ENCODE results near the gene EFNB2. TPM values are rescaled to one million over a fixed set of nuclear protein-coding genes. Genes with fewer than 3 reads are reported as not detected.

The EFNB2 gene
- total RNA-seq, 4 donors from 2014 or later, result 17.1 to 45.4 (median 28.3) TPM

DNA sequence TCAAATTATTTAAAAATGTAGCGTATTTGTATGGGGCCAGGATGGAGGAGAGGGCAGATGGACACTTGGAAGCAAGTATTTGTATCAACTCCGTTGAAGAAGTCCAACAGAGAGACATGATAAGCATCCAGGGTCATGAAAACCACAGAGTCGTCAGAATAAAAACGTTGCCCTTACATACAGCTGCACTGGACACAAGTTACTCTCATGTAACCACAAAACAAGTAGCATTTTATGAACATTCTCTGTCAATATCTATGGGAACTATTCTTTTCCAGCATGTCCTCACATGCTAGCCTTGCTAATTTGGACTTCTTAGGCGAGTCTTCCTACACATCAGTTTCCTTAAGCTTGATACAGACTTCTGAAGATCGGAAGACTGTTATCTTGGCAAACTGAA, 35.0 kb downstream of the EFNB2 start:
- peaks cover 14% of the 10 kb centered on the region for H3K4me1 ChIP-seq
- no peaks in the 10 kb centered on the region for H3K9me3 ChIP-seq
- H3K4me3 ChIP-seq, result no peak overlapping the region
- WGBS, result 83% methylated on average over 6 of the region's 6 CpGs
- no peaks in the 10 kb centered on the region for H3K27me3 ChIP-seq
- H3K27ac ChIP-seq, result no peak overlapping the region
- DNase-seq (ENCODE audit: low spot score in 2 of 2), result no peak
- no peak for TF ChIP-seq EP300 (IDR thresholded peaks at IDR 0.05)
- TF ChIP-seq, protein P1, sequence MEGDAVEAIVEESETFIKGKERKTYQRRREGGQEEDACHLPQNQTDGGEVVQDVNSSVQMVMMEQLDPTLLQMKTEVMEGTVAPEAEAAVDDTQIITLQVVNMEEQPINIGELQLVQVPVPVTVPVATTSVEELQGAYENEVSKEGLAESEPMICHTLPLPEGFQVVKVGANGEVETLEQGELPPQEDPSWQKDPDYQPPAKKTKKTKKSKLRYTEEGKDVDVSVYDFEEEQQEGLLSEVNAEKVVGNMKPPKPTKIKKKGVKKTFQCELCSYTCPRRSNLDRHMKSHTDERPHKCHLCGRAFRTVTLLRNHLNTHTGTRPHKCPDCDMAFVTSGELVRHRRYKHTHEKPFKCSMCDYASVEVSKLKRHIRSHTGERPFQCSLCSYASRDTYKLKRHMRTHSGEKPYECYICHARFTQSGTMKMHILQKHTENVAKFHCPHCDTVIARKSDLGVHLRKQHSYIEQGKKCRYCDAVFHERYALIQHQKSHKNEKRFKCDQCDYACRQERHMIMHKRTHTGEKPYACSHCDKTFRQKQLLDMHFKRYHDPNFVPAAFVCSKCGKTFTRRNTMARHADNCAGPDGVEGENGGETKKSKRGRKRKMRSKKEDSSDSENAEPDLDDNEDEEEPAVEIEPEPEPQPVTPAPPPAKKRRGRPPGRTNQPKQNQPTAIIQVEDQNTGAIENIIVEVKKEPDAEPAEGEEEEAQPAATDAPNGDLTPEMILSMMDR (IDR thresholded peaks at IDR 0.05), result no peak
- H3K36me3 ChIP-seq, result no peaks in the 10 kb centered on the region

DNA sequence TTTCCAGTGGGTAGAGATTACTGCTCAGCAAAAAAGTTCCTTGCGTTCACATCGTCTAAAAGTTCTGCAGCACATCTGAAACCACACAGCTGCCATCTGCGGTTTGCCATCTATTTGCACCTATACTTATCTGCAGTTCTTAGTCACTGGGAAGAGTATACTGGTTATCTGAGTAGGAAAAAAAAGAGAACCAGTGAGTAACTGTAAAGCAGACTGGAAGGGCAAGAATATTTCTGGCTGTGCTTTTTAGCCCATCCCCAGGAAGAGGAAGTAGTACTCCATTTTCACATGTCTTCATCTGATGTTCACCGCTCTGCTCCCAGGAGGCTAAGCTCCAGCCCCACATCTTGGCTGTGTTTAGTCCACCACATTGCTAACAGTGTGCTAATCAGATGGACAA, 35.6 kb downstream of the EFNB2 start:
- DNase-seq (ENCODE audit: low spot score in 2 of 2), result no peak
- Histone ChIP-seq H3K4me3 (no peak overlapping the region), H3K27ac (no peak overlapping the region), H3K4me1 (peaks cover 14% of the 10 kb centered on the region), H3K36me3 (no peaks in the 10 kb centered on the region), H3K9me3 (no peaks in the 10 kb centered on the region), H3K27me3 (no peaks in the 10 kb centered on the region)
- TF ChIP-seq POLR2AphosphoS5 (IDR thresholded peaks at IDR 0.05) (no peak), EP300 (IDR thresholded peaks at IDR 0.05) (no peak), POLR2A (IDR thresholded peaks at IDR 0.05) (no peak)
- TF ChIP-seq, protein P1 (IDR thresholded peaks at IDR 0.05), result no peak
- WGBS, result 60% methylated on average over 4 of the region's 4 CpGs

DNA sequence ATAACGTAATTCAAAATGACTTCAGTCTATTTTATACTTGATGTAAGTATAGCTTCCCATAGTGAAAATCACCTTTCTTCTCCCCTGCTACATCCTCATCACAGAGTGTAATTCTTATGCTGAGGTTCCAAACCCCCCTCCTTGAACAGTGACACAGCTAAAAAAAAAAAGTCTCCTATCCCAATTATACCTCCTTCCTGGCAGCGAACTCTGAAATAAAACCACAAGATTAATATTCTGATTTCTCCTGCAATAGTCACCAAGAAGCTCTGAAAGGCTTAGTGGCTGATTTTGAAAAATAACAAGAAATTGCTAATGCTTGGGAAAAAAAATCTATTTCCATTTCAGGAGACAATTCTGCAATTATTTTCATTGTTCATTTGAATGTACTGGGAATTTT, 36.3 kb downstream of the EFNB2 start:
- Histone ChIP-seq H3K36me3 (peaks cover 6% of the 10 kb centered on the region), H3K4me1 (peaks cover 14% of the 10 kb centered on the region), H3K9me3 (no peaks in the 10 kb centered on the region), H3K4me3 (no peak overlapping the region), H3K27me3 (no peaks in the 10 kb centered on the region), H3K27ac (no peak overlapping the region)
- DNase-seq (ENCODE audit: low spot score in 2 of 2), result no peak
- 81% methylated on average over 2 of the region's 2 CpGs for WGBS
- no peak for TF ChIP-seq EP300 (IDR thresholded peaks at IDR 0.05)
- TF ChIP-seq POLR2A (IDR thresholded peaks at IDR 0.05), result no peak

DNA sequence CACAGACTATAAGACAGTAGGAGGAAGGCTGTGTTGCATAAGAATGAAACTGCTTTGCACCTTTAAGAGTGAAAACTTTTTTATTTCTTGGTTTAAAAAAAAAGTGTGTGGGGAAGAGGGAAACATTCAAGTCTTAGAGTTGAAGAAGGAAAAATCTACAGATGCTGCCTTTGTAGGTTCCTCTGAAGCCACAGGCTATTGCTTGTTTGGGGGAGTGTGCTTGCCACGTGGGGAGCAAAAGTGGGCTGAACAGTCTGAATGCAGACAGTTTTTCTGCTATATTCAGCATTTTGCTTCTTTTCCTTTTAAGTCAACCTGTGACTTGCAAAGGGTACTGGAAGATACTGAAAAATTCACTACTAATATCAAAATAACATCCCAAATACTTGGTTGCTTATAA, 36.9 kb downstream of the EFNB2 start:
- no peak overlapping the region for H3K27ac ChIP-seq
- TF ChIP-seq, protein P1 (IDR thresholded peaks at IDR 0.05), result no peak
- TF ChIP-seq POLR2AphosphoS5 (IDR thresholded peaks at IDR 0.05) (no peak), EP300 (IDR thresholded peaks at IDR 0.05) (no peak), POLR2A (IDR thresholded peaks at IDR 0.05) (no peak)
- no peaks in the 10 kb centered on the region for H3K27me3 ChIP-seq
- peaks cover 12% of the 10 kb centered on the region for H3K36me3 ChIP-seq
- H3K4me3 ChIP-seq, result no peak overlapping the region
- no peaks in the 10 kb centered on the region for H3K9me3 ChIP-seq
- DNase-seq (ENCODE audit: low spot score in 2 of 2), result no peak
- H3K4me1 ChIP-seq, result peaks cover 14% of the 10 kb centered on the region
- WGBS, result 34% methylated on average over 1 of the region's 1 CpG

DNA sequence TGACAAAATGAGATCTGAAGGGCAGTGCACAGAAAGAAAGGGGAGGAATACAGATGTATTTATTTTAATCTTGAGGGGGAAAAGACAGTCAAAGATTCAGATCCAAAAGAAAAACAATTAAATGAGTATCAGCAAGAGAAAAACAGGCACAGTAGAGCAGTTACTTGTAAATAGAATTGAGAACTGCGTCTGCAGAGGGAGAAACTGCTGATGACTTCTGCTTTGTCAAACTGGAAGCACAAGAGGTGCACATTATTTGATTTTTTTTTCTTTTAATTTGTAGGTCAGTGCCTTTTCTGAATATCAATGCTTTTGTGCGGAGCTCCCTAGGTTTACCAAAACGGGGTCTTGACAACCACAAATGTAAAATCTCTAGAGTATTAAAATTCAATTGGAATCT, 37.3 kb downstream of the EFNB2 start:
- 54% methylated on average over 3 of the region's 3 CpGs for WGBS
- no peak overlapping the region for H3K27ac ChIP-seq
- DNase-seq (ENCODE audit: low spot score in 2 of 2), result no peak
- H3K4me1 ChIP-seq, result peaks cover 14% of the 10 kb centered on the region
- H3K9me3 ChIP-seq, result no peaks in the 10 kb centered on the region
- no peaks in the 10 kb centered on the region for H3K27me3 ChIP-seq
- H3K36me3 ChIP-seq, result peaks cover 16% of the 10 kb centered on the region
- H3K4me3 ChIP-seq, result no peak overlapping the region
- no peak for TF ChIP-seq POLR2AphosphoS5 (IDR thresholded peaks at IDR 0.05)
- TF ChIP-seq, protein P1 (IDR thresholded peaks at IDR 0.05), result no peak
- no peak for TF ChIP-seq POLR2A (IDR thresholded peaks at IDR 0.05)

DNA sequence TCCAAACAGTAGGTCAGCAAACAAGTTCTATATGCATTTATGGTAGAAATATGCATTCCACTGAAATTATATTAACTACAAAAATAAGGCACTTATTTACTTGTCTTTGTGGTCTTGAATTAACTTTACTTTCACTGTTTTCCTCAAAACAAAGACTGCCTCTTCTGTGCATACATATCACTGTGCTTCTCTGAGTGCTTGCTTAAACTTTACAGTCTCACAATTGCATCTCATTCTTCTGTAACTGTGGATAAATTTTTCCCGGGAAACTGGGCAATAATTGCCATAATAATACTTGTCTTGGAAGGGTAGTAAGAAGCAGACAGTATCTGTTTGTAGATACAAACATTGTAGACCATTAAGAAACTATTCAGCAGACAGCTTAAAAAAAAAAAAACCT, 38.4 kb downstream of the EFNB2 start:
- no peak overlapping the region for H3K27ac ChIP-seq
- H3K4me1 ChIP-seq, result peaks cover 14% of the 10 kb centered on the region
- no peaks in the 10 kb centered on the region for H3K9me3 ChIP-seq
- TF ChIP-seq, protein P1 (IDR thresholded peaks at IDR 0.05), result no peak
- H3K36me3 ChIP-seq, result peaks cover 27% of the 10 kb centered on the region
- no peaks in the 10 kb centered on the region for H3K27me3 ChIP-seq
- 47% methylated on average over 1 of the region's 1 CpG for WGBS
- no peak overlapping the region for H3K4me3 ChIP-seq
- DNase-seq (ENCODE audit: low spot score in 2 of 2), result no peak
